ENCODE data around the gene MTHFD1L.

MTHFD1L gene

DNA sequence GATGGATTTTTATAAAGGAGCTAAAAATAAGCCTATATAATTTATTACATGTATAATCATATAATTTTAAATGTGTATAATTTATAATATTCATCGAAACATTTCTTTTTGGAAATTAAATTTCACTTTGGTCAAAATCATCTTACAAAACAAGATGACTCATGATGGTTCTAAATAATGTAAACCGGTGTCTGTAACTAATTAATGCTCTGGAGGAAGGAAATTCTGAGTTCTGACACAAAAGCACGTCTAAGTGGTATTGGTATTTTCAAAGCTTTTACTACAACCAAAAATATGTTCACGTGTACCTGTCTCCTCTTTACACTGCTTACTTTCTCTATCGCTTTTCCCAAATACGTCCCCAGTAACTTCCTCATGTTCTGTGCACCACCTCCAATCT, 134.1 kb downstream of the MTHFD1L start:
- Mint-ChIP-seq H3K4me1 (peaks cover 19% of the 10 kb centered on the region), H3K27ac (no peak overlapping the region), H3K36me3 (peaks cover 26% of the 10 kb centered on the region), H3K4me3 (no peak overlapping the region), H3K9me3 (no peaks in the 10 kb centered on the region)
- ATAC-seq, result no peak
- DNase-seq (ENCODE audit: low spot score in 2 of 2), result no peak

- peaks cover 14% of the 10 kb centered on the region for H3K36me3 Mint-ChIP-seq
- peaks cover 36% of the 10 kb centered on the region for H3K4me1 Mint-ChIP-seq
- H3K27ac Mint-ChIP-seq, result peak overlapping the region; percentile 34
- ATAC-seq, result peak; percentile 58
- H3K4me3 Mint-ChIP-seq, result no peak overlapping the region
- no peaks in the 10 kb centered on the region for H3K9me3 Mint-ChIP-seq
- no peak for DNase-seq (ENCODE audit: low spot score in 2 of 2)
Measured at GRCh38 chr6:151001387-151002056, 136.0 kb downstream of the MTHFD1L start.

DNA sequence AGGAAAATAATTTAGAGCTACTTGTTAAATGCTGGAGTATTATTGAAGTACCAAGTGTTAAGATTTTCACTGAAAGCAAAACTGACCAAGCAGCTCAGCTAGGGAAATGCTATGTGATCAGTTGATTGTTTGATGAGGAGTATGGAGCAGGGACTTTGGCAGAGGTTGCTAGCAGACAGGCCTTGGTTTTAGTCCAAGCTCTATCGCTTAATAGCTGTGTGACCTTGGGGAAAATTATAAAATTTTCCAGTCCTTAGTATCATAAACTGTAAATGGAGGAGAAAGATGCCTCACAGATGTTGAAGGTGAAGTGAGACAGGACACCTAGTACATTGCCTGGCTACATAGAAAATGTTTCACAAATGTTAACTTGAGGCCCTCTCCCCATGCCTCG, 136.6 kb downstream of the MTHFD1L start:
- H3K4me1 Mint-ChIP-seq, result peaks cover 37% of the 10 kb centered on the region
- ATAC-seq (no peak), DNase-seq (ENCODE audit: low spot score in 2 of 2) (no peak)
- no peaks in the 10 kb centered on the region for H3K9me3 Mint-ChIP-seq
- peaks cover 9% of the 10 kb centered on the region for H3K36me3 Mint-ChIP-seq
- H3K27ac Mint-ChIP-seq, result peak overlapping the region; percentile 34
- no peak overlapping the region for H3K4me3 Mint-ChIP-seq

DNA sequence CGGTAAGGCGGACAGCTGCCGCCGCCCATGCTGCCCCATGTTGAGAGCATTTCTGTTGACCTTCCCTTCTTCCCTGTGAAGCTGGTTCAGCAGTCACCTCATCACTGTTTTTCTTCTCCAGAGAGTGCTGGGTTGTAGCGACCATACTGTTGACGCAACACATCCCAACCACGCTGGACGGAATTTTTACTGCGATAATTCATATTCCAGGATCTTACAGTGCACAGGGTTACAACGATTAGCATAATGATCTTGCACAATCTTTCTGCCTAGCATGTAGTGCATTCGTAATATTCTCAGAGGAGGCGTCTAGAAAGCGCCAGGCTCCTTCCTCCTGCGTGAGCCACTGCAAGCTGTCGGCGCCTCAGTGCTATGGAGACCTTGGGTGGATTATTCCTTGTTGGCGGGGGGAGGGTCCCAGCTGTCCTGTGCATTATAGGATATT, 137.0 kb downstream of the MTHFD1L start:
- Mint-ChIP-seq H3K36me3 (peaks cover 5% of the 10 kb centered on the region), H3K4me3 (no peak overlapping the region), H3K27ac (no peak overlapping the region), H3K9me3 (no peaks in the 10 kb centered on the region), H3K4me1 (peaks cover 37% of the 10 kb centered on the region)
- ATAC-seq, result no peak
- DNase-seq (ENCODE audit: low spot score in 2 of 2), result no peak

DNA sequence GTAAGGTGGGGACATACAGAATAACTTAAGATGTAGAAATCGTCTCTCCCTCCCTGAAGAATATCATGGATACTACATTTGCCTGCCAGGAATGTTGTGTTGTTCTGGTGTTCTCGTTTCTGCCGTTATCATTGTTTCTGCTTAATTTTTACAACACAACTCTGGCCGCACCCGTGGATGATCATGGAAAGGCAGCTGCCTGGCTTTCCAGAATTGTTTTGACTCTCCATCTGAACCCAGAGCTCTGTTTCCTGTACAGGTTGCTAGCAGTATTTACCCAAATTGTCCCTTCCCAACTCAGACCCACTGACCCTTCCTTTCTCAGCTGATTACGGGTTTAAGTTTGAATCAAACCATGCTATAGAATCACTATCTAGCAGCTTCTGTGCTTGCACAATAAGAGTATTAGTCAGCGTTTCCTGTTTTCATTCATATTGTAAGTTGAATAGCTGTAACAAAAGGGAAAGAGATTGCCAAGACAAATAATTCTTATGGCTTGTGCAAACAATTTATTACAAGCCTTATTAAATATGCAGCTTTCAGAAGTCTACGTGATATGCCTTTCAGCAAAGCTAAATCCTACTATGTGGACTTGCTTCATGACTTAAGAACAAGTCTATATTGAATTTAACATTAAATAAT, 139.0 kb downstream of the MTHFD1L start:
- Mint-ChIP-seq H3K4me3 (peak overlapping the region; percentile 20), H3K4me1 (peaks cover 37% of the 10 kb centered on the region), H3K9me3 (no peaks in the 10 kb centered on the region), H3K27ac (peak overlapping the region; percentile 46), H3K36me3 (peaks cover 19% of the 10 kb centered on the region)
- ATAC-seq (peak; percentile 92), DNase-seq (ENCODE audit: low spot score in 2 of 2) (no peak)

DNA sequence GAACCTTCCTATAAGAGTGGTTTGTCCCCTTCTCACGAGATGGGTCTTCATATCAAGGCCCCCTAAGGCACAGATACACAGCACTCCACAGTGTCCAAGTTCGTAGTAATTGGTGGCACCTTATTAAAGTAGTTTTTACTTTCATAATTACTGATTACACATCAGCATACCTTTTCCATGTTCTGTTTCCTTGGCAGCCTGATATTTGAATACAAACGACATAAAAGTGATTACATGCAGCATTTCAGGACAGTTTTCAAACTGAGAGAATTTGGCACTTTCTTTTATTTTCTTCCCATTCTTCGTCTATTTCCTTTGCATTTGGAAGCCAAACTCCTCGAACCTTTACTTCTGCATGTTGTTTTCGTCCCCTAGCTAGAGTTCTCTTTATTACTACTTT, 139.7 kb downstream of the MTHFD1L start:
- Mint-ChIP-seq H3K4me3 (no peak overlapping the region), H3K27ac (peak overlapping the region; percentile 35), H3K9me3 (no peaks in the 10 kb centered on the region), H3K4me1 (peaks cover 37% of the 10 kb centered on the region), H3K36me3 (peaks cover 26% of the 10 kb centered on the region)
- DNase-seq (ENCODE audit: low spot score in 2 of 2), result no peak
- no peak for ATAC-seq

- Mint-ChIP-seq H3K36me3 (peaks cover 29% of the 10 kb centered on the region), H3K27ac (peak overlapping the region; percentile 35), H3K9me3 (no peaks in the 10 kb centered on the region), H3K4me1 (peaks cover 37% of the 10 kb centered on the region), H3K4me3 (no peak overlapping the region)
- DNase-seq (ENCODE audit: low spot score in 2 of 2) (no peak), ATAC-seq (peak; percentile 39)
Measured at GRCh38 chr6:151005896-151006632, 140.6 kb downstream of the MTHFD1L start.

- Mint-ChIP-seq H3K4me1 (peaks cover 30% of the 10 kb centered on the region), H3K4me3 (no peak overlapping the region), H3K9me3 (no peaks in the 10 kb centered on the region), H3K36me3 (peaks cover 36% of the 10 kb centered on the region), H3K27ac (peak overlapping the region; percentile 5)
- no peak for ATAC-seq
- DNase-seq (ENCODE audit: low spot score in 2 of 2), result no peak
Measured at GRCh38 chr6:151007076-151007475, 141.6 kb downstream of the MTHFD1L start.

DNA sequence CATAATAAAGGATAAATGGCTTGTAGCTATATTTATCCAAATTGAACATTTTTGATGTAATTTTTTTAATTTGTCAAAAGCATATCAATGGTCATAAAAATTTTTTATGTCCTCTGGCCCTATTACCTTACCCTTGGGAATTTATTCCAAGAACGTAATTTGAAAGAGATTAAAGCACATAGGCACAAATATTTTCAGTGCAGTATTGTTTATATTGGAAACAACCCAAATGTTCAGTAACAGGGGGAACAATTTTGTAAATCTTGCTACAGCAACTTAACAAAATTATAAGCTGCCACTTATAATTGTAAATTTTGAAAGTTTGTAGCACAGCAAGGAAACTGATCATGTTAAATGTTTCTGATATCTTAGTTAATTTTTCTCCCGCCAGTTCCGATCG, 142.4 kb downstream of the MTHFD1L start:
- Mint-ChIP-seq H3K4me3 (no peak overlapping the region), H3K4me1 (peaks cover 30% of the 10 kb centered on the region), H3K9me3 (no peaks in the 10 kb centered on the region), H3K36me3 (peaks cover 45% of the 10 kb centered on the region), H3K27ac (no peak overlapping the region)
- ATAC-seq (no peak), DNase-seq (ENCODE audit: low spot score in 2 of 2) (no peak)

DNA sequence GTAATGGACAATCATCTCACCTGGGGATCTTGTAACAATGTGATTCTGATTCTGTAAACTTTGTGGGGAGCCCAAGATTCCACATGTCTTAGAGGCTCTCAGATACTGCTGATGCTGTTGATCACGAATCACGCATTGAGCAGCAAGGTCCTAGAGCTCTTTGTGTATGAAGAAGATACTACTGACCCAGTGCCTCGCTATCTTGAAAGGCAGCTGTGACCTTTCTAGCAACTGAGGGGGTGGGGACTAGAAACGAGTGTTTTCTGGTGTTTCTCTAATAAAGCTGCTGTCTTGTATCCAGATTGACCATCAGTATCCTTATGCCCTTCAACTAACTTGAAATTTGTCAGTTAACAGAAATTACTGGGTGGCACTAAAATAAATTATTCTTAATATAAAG, 142.9 kb downstream of the MTHFD1L start:
- peaks cover 28% of the 10 kb centered on the region for H3K4me1 Mint-ChIP-seq
- H3K27ac Mint-ChIP-seq, result no peak overlapping the region
- H3K9me3 Mint-ChIP-seq, result no peaks in the 10 kb centered on the region
- H3K4me3 Mint-ChIP-seq, result no peak overlapping the region
- peaks cover 47% of the 10 kb centered on the region for H3K36me3 Mint-ChIP-seq
- DNase-seq (ENCODE audit: low spot score in 2 of 2), result no peak
- ATAC-seq, result no peak

DNA sequence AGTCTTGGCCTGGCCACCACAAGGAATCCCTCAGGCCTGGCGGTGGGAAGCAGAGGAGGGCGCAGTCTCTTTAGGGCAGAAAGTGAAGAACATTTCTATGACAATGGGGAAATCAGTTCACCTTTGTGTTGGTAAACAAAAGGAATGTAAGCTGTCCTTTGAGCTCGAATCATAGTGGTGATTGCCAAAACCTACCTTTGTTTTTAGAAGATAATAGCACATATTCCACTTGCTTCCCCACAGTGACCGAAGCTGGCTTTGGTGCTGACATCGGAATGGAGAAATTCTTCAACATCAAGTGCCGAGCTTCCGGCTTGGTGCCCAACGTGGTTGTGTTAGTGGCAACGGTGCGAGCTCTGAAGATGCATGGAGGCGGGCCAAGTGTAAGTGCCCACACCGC, 144.1 kb downstream of the MTHFD1L start:
- no peak overlapping the region for H3K4me3 Mint-ChIP-seq
- DNase-seq (ENCODE audit: low spot score in 2 of 2), result no peak
- H3K36me3 Mint-ChIP-seq, result peaks cover 47% of the 10 kb centered on the region
- no peak for ATAC-seq
- no peak overlapping the region for H3K27ac Mint-ChIP-seq
- peaks cover 22% of the 10 kb centered on the region for H3K4me1 Mint-ChIP-seq
- H3K9me3 Mint-ChIP-seq, result no peaks in the 10 kb centered on the region

GRCh38 chr6:151010071-151010470, 144.6 kb downstream of the MTHFD1L start:
- ATAC-seq (no peak), DNase-seq (ENCODE audit: low spot score in 2 of 2) (no peak)
- H3K27ac Mint-ChIP-seq, result no peak overlapping the region
- H3K36me3 Mint-ChIP-seq, result peaks cover 47% of the 10 kb centered on the region
- no peaks in the 10 kb centered on the region for H3K9me3 Mint-ChIP-seq
- no peak overlapping the region for H3K4me3 Mint-ChIP-seq
- peaks cover 20% of the 10 kb centered on the region for H3K4me1 Mint-ChIP-seq

DNA sequence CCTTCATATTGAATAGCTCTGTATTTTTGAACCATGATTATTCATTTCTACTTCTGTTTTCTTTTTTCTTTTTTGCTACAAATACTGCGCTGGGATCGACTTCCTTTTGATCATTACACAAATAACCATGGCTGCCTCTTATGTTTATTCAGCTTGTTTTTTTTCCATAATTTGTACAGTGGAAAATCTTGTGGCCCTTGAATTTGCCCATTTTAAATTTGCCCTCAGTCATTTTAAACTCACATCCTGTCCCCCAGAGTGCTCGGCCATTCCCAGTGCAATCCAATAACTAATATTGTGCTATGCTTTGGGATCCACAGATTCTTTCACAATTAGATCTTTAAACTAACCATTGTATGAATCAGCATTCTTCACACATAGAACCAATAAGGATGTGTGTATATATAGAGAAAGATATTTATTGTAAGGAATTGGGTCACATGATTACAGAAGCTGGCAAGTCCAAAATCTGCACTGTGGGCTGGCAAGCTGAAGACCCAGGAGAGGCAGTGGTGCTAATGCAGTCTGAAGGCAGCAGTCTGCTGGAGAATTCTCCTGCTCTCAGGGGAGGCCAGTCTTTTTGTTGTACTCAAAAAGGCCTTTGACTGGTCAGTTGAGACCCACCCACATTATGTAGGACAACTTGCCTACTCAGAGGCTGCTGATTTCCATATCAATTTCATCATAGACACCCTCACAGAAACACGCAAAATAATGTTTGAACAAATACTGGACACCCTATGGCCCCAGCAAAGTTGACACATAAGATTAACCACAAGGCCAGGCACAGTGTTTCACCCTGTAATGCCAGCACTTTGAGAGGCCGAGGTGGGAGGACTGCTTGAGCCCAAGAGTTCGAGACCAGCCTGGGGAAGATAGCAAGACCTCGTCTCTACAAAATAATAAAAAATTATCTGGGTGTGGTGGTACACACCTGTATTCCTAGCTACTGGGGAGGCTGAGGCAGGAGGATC, 147.1 kb downstream of the MTHFD1L start:
- peaks cover 47% of the 10 kb centered on the region for H3K36me3 Mint-ChIP-seq
- ATAC-seq (no peak), DNase-seq (ENCODE audit: low spot score in 2 of 2) (no peak)
- peaks cover 6% of the 10 kb centered on the region for H3K4me1 Mint-ChIP-seq
- H3K27ac Mint-ChIP-seq, result no peak overlapping the region
- H3K9me3 Mint-ChIP-seq, result no peaks in the 10 kb centered on the region
- no peak overlapping the region for H3K4me3 Mint-ChIP-seq

DNA sequence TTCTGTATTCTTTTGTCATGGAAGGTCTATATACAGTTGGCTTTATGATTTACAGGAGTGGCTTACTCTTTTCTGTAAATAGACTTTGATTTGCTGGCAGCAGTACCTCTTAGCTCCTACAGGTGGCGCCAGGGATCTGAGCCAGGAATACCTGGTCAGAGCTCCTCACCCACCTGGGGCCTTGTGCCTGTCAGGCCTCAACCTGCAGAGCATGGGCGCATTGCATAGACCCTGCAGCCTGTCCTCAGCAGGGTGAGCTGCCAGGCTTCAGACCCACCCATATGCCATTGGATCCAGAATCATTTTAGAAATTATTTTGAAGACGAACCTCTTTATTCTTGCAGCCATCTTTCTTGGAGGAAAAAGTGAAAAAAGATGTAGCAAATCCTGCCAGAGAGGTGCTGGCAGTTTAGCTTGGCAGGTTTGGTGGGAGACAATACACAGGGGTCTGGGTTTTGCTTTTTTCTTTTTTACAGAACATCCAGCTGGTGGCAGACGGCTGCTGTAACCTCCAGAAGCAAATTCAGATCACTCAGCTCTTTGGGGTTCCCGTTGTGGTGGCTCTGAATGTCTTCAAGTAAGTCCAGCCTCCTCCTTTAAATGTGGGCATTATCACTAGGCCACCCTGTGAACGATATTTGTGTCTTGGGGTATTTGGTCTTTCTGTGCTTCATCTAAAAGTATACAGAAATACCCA, 149.1 kb downstream of the MTHFD1L start:
- ATAC-seq, result peak; percentile 64
- no peak overlapping the region for H3K4me3 Mint-ChIP-seq
- peak; percentile 47 to 75 for DNase-seq (ENCODE audit: low spot score in 2 of 2)
- peak overlapping the region; percentile 17 for H3K27ac Mint-ChIP-seq
- no peaks in the 10 kb centered on the region for H3K9me3 Mint-ChIP-seq
- peaks cover 28% of the 10 kb centered on the region for H3K36me3 Mint-ChIP-seq
- peaks cover 6% of the 10 kb centered on the region for H3K4me1 Mint-ChIP-seq

Data from stimulated activated effector memory CD8-positive, alpha-beta T cell treated with anti-CD3 and anti-CD28 coated beads, Interleukin-12 subunit alpha, Interleukin-12 subunit beta, amount 100 ng/mL, for 72 hours (primary cell).